ENCODE data around the gene SLC66A1. TPM values are rescaled to one million over a fixed set of nuclear protein-coding genes. Genes with fewer than 3 reads are reported as not detected.
A peak's percentile ranks its signal among the peaks of the same experiment; 100 is the strongest.

Gene SLC66A1
- total and polyA plus RNA-seq, 9 of the 15 experiments (the other 6 are each of a cell fraction or from before 2014, with no cell fraction given): 1.2 to 40.8 (median 18.6) TPM

DNA sequence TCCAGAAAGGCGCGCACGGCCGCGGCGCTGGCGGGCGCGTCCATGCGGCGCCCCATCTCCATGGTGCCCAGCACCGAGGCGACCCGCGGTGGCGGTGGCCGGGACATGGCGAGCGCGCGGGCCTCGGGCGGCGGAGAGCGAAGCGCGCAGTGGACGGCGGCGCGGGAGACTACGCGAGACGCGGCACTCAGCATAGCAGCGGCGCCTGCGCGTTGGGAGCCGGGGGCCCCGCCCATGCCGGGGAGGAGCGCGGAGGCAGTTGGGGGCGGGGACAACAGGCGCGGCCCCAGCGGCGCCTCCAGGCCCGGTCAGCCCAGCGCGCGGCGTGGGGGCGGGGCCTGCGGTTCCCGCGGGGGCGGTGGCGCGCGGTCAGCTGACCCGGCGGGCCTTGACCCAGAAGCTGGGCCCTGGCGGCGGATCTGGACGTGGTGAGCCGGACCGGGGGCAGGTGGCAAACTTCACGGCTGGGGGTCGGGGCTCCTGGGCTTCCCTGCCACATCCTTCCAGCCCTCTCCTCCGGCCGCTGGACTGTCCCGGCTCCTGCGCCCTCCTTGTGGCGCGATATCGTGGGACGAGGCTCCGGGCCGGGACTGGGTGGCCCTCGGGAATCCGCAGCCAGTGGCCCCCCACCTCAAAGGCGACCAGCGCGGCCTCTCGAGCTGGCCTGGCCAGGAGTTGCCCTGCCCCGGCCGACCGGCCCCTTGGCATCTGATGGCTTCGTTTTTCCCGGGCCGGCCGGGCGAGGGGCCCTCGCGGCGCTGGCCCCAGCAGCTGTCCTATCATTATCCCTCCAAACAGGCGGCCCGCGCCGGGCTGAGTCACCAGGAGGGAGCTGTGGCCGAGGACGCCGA lies at the start of gene SLC66A1, which contains the start of gene AKR7A2 (continued):
- TF ChIP-seq, protein P1, sequence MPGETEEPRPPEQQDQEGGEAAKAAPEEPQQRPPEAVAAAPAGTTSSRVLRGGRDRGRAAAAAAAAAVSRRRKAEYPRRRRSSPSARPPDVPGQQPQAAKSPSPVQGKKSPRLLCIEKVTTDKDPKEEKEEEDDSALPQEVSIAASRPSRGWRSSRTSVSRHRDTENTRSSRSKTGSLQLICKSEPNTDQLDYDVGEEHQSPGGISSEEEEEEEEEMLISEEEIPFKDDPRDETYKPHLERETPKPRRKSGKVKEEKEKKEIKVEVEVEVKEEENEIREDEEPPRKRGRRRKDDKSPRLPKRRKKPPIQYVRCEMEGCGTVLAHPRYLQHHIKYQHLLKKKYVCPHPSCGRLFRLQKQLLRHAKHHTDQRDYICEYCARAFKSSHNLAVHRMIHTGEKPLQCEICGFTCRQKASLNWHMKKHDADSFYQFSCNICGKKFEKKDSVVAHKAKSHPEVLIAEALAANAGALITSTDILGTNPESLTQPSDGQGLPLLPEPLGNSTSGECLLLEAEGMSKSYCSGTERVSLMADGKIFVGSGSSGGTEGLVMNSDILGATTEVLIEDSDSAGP (CRISPR knock-in tag; IDR thresholded peaks at IDR 0.05): no peak
- peak; percentile 88 to 92 for TF ChIP-seq NONO (IDR thresholded peaks at IDR 0.05; ENCODE audit: low read depth in 2 of 2, low read length in 1 of 2)
- TF ChIP-seq MEF2D (tag; conservative IDR thresholded peaks at IDR 0.05; ENCODE audit: low read depth): no peak
- no peak for TF ChIP-seq CBX2 (IDR thresholded peaks at IDR 0.05; ENCODE audit: insufficient read depth, low read length, poor library complexity, severe bottlenecking)
- peak; percentile 91 for TF ChIP-seq ESRRA (IDR thresholded peaks at IDR 0.05; ENCODE audit: borderline replicate concordance, low read depth)
- no peak for TF ChIP-seq CHD4 (IDR thresholded peaks at IDR 0.05; ENCODE audit: insufficient read depth, insufficient replicate concordance, low read depth, low read length, poor library complexity, severe bottlenecking)
- TF ChIP-seq, protein P2, sequence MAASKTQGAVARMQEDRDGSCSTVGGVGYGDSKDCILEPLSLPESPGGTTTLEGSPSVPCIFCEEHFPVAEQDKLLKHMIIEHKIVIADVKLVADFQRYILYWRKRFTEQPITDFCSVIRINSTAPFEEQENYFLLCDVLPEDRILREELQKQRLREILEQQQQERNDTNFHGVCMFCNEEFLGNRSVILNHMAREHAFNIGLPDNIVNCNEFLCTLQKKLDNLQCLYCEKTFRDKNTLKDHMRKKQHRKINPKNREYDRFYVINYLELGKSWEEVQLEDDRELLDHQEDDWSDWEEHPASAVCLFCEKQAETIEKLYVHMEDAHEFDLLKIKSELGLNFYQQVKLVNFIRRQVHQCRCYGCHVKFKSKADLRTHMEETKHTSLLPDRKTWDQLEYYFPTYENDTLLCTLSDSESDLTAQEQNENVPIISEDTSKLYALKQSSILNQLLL (CRISPR knock-in tag; IDR thresholded peaks at IDR 0.05; ENCODE audit: borderline replicate concordance): no peak
- TF ChIP-seq ZNF133 (CRISPR knock-in tag; IDR thresholded peaks at IDR 0.05): no peak
- no peak for TF ChIP-seq PYGO2 (tag; IDR thresholded peaks at IDR 0.05)
- no peak for TF ChIP-seq ZNF507 (tag; conservative IDR thresholded peaks at IDR 0.05)
- peak; percentile 56; the same call in 1 of the 2 replicates for TF ChIP-seq ZSCAN29 (IDR thresholded peaks at IDR 0.05)
- TF ChIP-seq, protein P3, sequence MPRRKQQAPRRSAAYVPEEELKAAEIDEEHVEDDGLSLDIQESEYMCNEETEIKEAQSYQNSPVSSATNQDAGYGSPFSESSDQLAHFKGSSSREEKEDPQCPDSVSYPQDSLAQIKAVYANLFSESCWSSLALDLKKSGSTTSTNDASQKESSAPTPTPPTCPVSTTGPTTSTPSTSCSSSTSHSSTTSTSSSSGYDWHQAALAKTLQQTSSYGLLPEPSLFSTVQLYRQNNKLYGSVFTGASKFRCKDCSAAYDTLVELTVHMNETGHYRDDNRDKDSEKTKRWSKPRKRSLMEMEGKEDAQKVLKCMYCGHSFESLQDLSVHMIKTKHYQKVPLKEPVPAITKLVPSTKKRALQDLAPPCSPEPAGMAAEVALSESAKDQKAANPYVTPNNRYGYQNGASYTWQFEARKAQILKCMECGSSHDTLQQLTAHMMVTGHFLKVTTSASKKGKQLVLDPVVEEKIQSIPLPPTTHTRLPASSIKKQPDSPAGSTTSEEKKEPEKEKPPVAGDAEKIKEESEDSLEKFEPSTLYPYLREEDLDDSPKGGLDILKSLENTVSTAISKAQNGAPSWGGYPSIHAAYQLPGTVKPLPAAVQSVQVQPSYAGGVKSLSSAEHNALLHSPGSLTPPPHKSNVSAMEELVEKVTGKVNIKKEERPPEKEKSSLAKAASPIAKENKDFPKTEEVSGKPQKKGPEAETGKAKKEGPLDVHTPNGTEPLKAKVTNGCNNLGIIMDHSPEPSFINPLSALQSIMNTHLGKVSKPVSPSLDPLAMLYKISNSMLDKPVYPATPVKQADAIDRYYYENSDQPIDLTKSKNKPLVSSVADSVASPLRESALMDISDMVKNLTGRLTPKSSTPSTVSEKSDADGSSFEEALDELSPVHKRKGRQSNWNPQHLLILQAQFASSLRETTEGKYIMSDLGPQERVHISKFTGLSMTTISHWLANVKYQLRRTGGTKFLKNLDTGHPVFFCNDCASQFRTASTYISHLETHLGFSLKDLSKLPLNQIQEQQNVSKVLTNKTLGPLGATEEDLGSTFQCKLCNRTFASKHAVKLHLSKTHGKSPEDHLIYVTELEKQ (CRISPR knock-in tag; IDR thresholded peaks at IDR 0.05): no peak
- TF ChIP-seq ETV6 (IDR thresholded peaks at IDR 0.05; ENCODE audit: borderline replicate concordance in 1 of 2, low read depth in 2 of 2, low read length in 1 of 2): no peak; a peak in 1 of 4 replicates
- TF ChIP-seq ETV6 (CRISPR knock-in tag; IDR thresholded peaks at IDR 0.05; ENCODE audit: borderline replicate concordance): 0 out of 2 replicates have a peak, but pooled peaks have one; percentile 47
- peak in 1 of 2 experiments; percentile 83; a peak in 2 of 4 replicates for TF ChIP-seq HDAC1 (IDR thresholded peaks at IDR 0.05)

All from K562 (cell line).